ENCODE data around the gene MYRIP. TPM values are rescaled to one million over a fixed set of nuclear protein-coding genes. Genes with fewer than 3 reads are reported as not detected.
"Not testable (repeated sequence)": the region's sequence is repeated elsewhere in the genome, so short reads cannot be mapped to it uniquely, and the experiment has no call there.

Gene MYRIP
- total RNA-seq, 2 experiments from 2014 or later = not detected

- DNase-seq (no peak), ATAC-seq (no peak)
- Mint-ChIP-seq H3K36me3 (no peaks in the 10 kb centered on the region), H3K27ac (no peak overlapping the region), H3K27me3 (no peaks in the 10 kb centered on the region), H3K4me1 (no peaks in the 10 kb centered on the region), H3K4me3 (no peak overlapping the region), H3K9me3 (ENCODE audit: low read depth) (no peaks in the 10 kb centered on the region)
- CTCF ChIA-PET = no interaction called here
These were observed 300.5 kb downstream of the MYRIP start for GRCh38 chr3:40109641-40110490.

- CTCF ChIA-PET = no interaction called here
These were observed 307.2 kb downstream of the MYRIP start for GRCh38 chr3:40116478-40117177.

GRCh38 chr3:40118091-40118490, 308.7 kb downstream of the MYRIP start:
- ATAC-seq (no peak), DNase-seq (no peak)
- CTCF ChIA-PET = no interaction called here
- no peak overlapping the region for H3K27ac Mint-ChIP-seq
- H3K9me3 Mint-ChIP-seq (ENCODE audit: low read depth) = no peaks in the 10 kb centered on the region
- no peaks in the 10 kb centered on the region for H3K27me3 Mint-ChIP-seq
- H3K4me3 Mint-ChIP-seq = no peak overlapping the region
- H3K36me3 Mint-ChIP-seq = no peaks in the 10 kb centered on the region
- H3K4me1 Mint-ChIP-seq = no peaks in the 10 kb centered on the region

More at GRCh38 chr3:40116478-40117177, 307.2 kb downstream of the MYRIP start:
- no peak overlapping the region for H3K4me3 Mint-ChIP-seq
- no peaks in the 10 kb centered on the region for H3K9me3 Mint-ChIP-seq (ENCODE audit: low read depth)
- no peaks in the 10 kb centered on the region for H3K36me3 Mint-ChIP-seq
- no peaks in the 10 kb centered on the region for H3K4me1 Mint-ChIP-seq
- no peak for ATAC-seq
- no peak overlapping the region for H3K27ac Mint-ChIP-seq
- H3K27me3 Mint-ChIP-seq = no peaks in the 10 kb centered on the region
- DNase-seq = no peak

GRCh38 chr3:40120067-40120692, 310.8 kb downstream of the MYRIP start:
- no peaks in the 10 kb centered on the region for H3K9me3 Mint-ChIP-seq (ENCODE audit: low read depth)
- no peaks in the 10 kb centered on the region for H3K27me3 Mint-ChIP-seq
- H3K36me3 Mint-ChIP-seq = no peaks in the 10 kb centered on the region
- CTCF ChIA-PET = no interaction called here
- no peak overlapping the region for H3K27ac Mint-ChIP-seq
- ATAC-seq = no peak
- H3K4me3 Mint-ChIP-seq = no peak overlapping the region
- DNase-seq = no peak
- no peaks in the 10 kb centered on the region for H3K4me1 Mint-ChIP-seq

- no peak overlapping the region for H3K27ac Mint-ChIP-seq
- CTCF ChIA-PET = no interaction called here
These were observed 311.4 kb downstream of the MYRIP start for GRCh38 chr3:40120806-40121205.

GRCh38 chr3:40124918-40125317, 315.5 kb downstream of the MYRIP start:
- no peaks in the 10 kb centered on the region for H3K27me3 Mint-ChIP-seq
- ATAC-seq = no peak

More at GRCh38 chr3:40120806-40121205, 311.4 kb downstream of the MYRIP start:
- Mint-ChIP-seq H3K9me3 (ENCODE audit: low read depth) (no peaks in the 10 kb centered on the region), H3K4me1 (no peaks in the 10 kb centered on the region), H3K36me3 (no peaks in the 10 kb centered on the region), H3K4me3 (no peak overlapping the region), H3K27me3 (no peaks in the 10 kb centered on the region)
- DNase-seq = no peak
- ATAC-seq = no peak

GRCh38 chr3:40128166-40128565, 318.8 kb downstream of the MYRIP start:
- CTCF ChIA-PET = no interaction called here
- Mint-ChIP-seq H3K4me1 (peaks cover 4% of the 10 kb centered on the region), H3K9me3 (ENCODE audit: low read depth) (no peaks in the 10 kb centered on the region), H3K36me3 (no peaks in the 10 kb centered on the region), H3K27me3 (no peaks in the 10 kb centered on the region), H3K27ac (no peak overlapping the region), H3K4me3 (no peak overlapping the region)
- ATAC-seq = no peak
- DNase-seq = no peak

More at GRCh38 chr3:40124918-40125317, 315.5 kb downstream of the MYRIP start:
- Mint-ChIP-seq H3K9me3 (ENCODE audit: low read depth) (no peaks in the 10 kb centered on the region), H3K4me3 (no peak overlapping the region), H3K4me1 (peaks cover 4% of the 10 kb centered on the region), H3K36me3 (no peaks in the 10 kb centered on the region), H3K27ac (no peak overlapping the region)
- CTCF ChIA-PET = no interaction called here
- no peak for DNase-seq

- no peaks in the 10 kb centered on the region for H3K27me3 Mint-ChIP-seq
- CTCF ChIA-PET = no interaction called here
- H3K36me3 Mint-ChIP-seq = no peaks in the 10 kb centered on the region
- H3K4me1 Mint-ChIP-seq = peaks cover 4% of the 10 kb centered on the region
- no peak overlapping the region for H3K4me3 Mint-ChIP-seq
- ATAC-seq = no peak
- H3K9me3 Mint-ChIP-seq (ENCODE audit: low read depth) = no peaks in the 10 kb centered on the region
- DNase-seq = no peak
- no peak overlapping the region for H3K27ac Mint-ChIP-seq
These were observed 320.1 kb downstream of the MYRIP start for GRCh38 chr3:40129510-40129909.

- DNase-seq (no peak), ATAC-seq (no peak)
- Mint-ChIP-seq H3K27ac (no peak overlapping the region), H3K27me3 (no peaks in the 10 kb centered on the region), H3K36me3 (no peaks in the 10 kb centered on the region), H3K4me1 (peaks cover 4% of the 10 kb centered on the region), H3K4me3 (no peak overlapping the region), H3K9me3 (ENCODE audit: low read depth) (no peaks in the 10 kb centered on the region)
- CTCF ChIA-PET = no interaction called here
These were observed 320.6 kb downstream of the MYRIP start for GRCh38 chr3:40129981-40130380.

GRCh38 chr3:40130721-40131120, 321.3 kb downstream of the MYRIP start:
- Mint-ChIP-seq H3K4me3 (no peak overlapping the region), H3K27me3 (no peaks in the 10 kb centered on the region), H3K9me3 (ENCODE audit: low read depth) (no peaks in the 10 kb centered on the region), H3K36me3 (no peaks in the 10 kb centered on the region), H3K4me1 (peaks cover 4% of the 10 kb centered on the region), H3K27ac (no peak overlapping the region)
- DNase-seq = no peak
- no peak for ATAC-seq
- CTCF ChIA-PET = no interaction called here

- not testable (repeated sequence) for H3K27ac Mint-ChIP-seq
These were observed 324.6 kb downstream of the MYRIP start for GRCh38 chr3:40133886-40134575.

GRCh38 chr3:40137591-40138295, 328.3 kb downstream of the MYRIP start:
- DNase-seq = no peak
- no peak for ATAC-seq
- Mint-ChIP-seq H3K4me1 (no peaks in the 10 kb centered on the region), H3K4me3 (no peak overlapping the region), H3K36me3 (no peaks in the 10 kb centered on the region), H3K9me3 (ENCODE audit: low read depth) (no peaks in the 10 kb centered on the region), H3K27me3 (peaks cover 3% of the 10 kb centered on the region), H3K27ac (no peak overlapping the region)
- CTCF ChIA-PET = no interaction called here

More at GRCh38 chr3:40133886-40134575, 324.6 kb downstream of the MYRIP start:
- H3K9me3 Mint-ChIP-seq (ENCODE audit: low read depth); H3K4me1 Mint-ChIP-seq; H3K36me3 Mint-ChIP-seq; CTCF ChIA-PET; DNase-seq; ATAC-seq; H3K27me3 Mint-ChIP-seq; H3K4me3 Mint-ChIP-seq: not testable (repeated sequence)

Data from activated CD8-positive, alpha-beta memory T cell treated with anti-CD3 and anti-CD28 coated beads, Interleukin-2, amount 10 ng/mL, durations not matched to agents 7 days and 5 days (primary cell).